Activated CD8-positive, alpha-beta memory T cell treated with anti-CD3 and anti-CD28 coated beads, Interleukin-2, amount 50 U/mL, for 48 hours (primary cell): ENCODE results near the gene SLAMF7.
"Not testable (repeated sequence)": the region's sequence is repeated elsewhere in the genome, so short reads cannot be mapped to it uniquely, and the experiment has no call there.

ENCODE experiments used
- DNase-seq: peaks from one replicate; pipeline ENCODE4 v3.0.0-alpha.2; 2020

Gene SLAMF7

DNA sequence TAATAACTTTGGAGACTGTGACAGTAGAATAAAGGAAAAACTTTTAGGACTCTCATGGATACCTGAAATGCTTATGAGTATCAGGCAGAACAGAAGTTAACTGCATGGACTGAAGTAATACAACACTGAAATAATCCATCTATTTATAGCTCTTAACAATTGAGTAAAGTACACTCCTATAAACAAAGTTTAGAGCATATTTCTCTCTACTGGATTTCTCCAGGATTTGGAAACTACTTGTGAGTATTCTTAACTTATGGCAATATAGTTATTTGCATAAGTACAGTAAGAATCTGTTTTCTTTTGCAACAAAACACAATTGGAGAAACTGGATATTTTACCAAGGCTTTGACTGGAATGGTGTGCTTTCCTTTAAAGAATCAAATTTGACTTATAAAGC lies 17.6 kb upstream of the SLAMF7 start:
- DNase-seq = no peak

DNA sequence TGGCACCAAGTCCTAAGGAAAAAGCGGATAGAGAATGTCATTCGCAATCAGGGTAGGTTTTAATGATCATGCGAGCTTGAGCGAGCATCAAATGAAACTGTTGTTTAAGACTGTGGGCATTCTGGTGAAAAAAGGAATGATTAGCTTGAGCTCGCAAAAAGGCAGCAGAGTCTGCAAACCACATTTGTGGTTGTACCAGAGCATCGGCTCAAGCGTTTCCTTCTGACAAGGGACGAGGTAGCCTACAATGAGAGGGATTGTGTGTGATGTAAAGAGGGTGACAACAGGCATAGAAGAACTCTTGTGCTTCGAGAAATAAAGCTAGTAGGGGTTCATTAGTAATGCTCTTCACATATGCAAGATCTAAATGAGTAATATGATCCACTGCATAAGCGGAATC lies 16.3 kb upstream of the SLAMF7 start:
- no peak for DNase-seq

- no peak for DNase-seq
Measured at GRCh38 chr1:160723332-160723731, 15.7 kb upstream of the SLAMF7 start.

DNA sequence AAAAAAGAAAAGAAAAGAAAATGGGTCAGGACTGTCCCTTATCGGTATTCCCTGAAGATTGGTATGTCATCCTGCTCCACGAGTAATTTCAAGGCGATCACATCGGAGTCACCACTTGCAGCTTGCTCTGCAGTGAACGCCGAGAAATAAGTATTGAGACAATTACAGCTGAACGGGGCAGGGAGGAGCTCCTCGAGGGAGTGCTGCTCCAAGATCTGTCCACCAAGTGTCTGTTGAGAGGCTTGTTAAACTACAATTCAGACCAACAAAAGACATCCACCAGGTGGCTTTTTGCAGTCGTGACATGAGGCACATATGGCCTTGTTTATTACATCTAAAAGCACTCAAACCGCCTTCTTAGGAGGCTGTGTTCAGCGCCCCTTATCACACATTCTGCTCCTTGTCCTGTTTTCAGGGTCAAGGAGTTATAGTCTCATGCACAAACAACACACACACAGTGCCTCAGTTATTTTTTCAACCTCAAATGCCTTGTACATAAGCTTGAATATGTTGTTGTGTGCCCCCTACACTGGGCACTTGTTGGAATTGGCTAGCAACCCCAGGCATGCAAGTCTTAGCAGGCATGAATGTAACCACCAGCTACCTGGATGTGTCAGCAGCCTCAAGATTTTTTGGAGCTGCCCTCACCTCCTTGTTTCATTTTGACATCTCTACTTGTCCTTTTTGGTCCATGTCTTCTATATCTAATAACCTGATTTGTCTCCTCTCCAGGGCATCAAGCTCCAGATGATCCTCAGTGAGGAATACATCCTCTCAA lies 14.4 kb upstream of the SLAMF7 start:
- DNase-seq = no peak

DNA sequence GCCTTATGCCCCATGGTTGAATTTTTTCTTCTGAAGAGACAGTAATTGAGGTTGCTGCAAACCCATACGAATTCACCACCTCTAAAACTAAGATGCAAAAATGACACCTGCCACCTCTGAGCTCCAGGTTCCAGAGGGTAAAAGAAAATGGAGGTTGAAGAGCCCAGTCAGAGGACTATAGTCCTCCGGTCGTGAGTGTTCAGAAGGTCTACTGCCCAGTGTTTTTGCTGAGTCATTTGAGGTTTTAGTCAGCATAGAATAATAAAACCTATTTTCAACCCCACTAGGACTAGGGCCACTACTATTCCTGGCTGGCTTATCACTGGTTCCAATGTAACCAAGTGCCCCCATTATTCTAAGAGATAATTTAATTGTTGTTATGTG lies 12.9 kb upstream of the SLAMF7 start:
- DNase-seq = no peak

DNA sequence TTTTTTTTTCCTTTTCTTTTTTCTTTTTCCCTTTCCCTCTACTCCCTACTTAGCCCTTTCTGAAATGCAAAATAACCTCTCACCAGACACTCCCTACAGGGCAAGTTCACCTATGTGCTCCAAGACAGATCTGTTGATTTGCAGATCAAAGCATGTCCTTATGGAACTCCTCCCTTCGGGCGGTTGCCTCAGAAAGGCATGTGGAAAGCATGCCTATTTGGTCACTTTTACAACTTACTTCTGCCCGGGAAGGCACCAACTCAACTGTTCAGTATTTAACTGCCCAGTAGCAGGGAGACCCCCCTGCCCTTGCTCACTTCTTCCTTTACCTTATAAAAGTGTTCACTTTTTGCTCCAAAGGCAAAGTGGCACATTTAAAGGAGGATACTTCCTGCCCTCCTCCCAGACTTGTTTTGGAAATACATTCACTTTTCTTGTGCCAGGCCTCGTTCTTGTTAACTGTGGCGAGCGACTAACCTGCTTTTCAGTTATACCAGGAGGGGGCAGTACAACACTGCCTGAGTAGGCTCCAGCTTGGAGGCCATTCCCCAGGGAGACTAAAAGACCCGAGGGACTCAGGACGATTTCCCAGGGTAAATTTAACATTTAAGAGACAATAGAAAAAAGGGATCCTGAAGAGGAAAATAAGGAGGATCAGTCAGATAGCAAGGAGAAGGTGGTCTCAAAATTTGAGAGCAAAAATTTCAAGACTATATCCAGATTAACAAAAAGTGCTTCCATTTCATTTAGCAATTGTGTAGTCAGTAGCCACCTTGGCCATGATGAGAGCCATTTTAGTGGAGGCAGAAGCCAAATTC lies 12.3 kb upstream of the SLAMF7 start:
- DNase-seq = no peak

DNA sequence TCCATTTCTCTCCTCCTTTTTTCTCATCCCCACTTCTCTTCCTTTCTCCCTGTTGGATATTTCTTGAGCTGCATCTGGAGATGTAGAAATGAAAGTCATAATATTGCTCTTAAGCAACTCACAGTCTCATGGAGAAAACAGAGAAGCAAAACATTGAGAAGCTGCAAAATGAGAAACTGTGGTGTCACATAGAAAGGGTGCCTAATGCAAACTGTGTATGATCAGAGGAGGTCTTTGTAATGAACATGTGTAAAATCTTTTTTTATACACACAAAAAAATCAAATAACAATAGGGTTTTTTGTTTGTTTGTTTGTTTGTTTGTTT lies 11.8 kb upstream of the SLAMF7 start:
- DNase-seq = no peak

GRCh38 chr1:160731564-160731963 lies 7.5 kb upstream of the SLAMF7 start:
- not testable (repeated sequence) for DNase-seq

GRCh38 chr1:160731990-160732389 lies 7.1 kb upstream of the SLAMF7 start:
- DNase-seq = no peak

GRCh38 chr1:160733898-160734297 lies 5.1 kb upstream of the SLAMF7 start:
- no peak for DNase-seq

- DNase-seq = no peak
Measured at GRCh38 chr1:160734301-160734700, 4.7 kb upstream of the SLAMF7 start.

DNA sequence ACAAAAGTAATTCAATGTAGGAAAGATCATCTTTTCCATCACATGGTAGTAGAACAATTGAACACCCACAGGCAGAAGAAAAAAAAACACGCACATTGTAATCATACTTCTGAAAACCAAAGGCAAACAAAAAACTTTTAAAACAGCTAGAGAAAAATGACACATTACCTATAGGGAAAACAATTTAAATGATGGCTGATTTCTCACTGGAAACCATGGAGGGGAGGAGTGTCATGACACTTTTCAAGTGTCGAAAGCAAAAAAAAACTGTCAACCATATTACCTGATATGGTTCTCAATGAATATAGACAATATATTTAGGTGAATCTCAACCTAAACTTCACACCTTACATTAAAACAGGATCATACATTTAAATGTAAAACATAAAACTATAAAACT lies 776 bp upstream of the SLAMF7 start:
- DNase-seq = no peak

- DNase-seq = no peak
Measured at GRCh38 chr1:160740133-160740688, 1.2 kb downstream of the SLAMF7 start.

GRCh38 chr1:160741092-160741501 lies 2.0 kb downstream of the SLAMF7 start:
- DNase-seq = no peak

GRCh38 chr1:160741612-160742348 lies 2.7 kb downstream of the SLAMF7 start:
- DNase-seq = no peak

GRCh38 chr1:160742428-160743127 lies 3.5 kb downstream of the SLAMF7 start:
- DNase-seq = no peak

DNA sequence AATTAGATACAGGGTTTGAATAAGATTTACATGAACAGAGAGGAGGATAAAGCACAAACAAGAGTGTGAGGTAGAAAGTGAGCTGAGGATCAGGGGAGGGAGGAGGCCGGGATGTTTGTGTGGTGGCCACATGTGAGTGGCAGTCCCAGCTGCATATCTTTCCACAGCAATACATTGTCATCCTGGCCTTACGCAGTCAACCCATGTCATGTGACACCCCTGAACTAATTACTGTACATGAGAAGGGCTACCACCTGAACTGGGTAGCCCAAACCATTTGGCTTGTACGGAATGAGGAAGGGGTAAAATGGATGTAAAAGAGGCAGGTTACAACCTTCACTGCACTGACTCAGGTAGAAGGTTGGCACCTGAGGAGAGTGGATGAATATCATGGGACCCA lies 4.2 kb downstream of the SLAMF7 start:
- no peak for DNase-seq

GRCh38 chr1:160744199-160744851 lies 5.3 kb downstream of the SLAMF7 start:
- no peak for DNase-seq

GRCh38 chr1:160744852-160745520 lies 5.9 kb downstream of the SLAMF7 start:
- DNase-seq = no peak

- no peak for DNase-seq
Measured at GRCh38 chr1:160745551-160745950, 6.5 kb downstream of the SLAMF7 start.

- no peak for DNase-seq
Measured at GRCh38 chr1:160746836-160747500, 7.9 kb downstream of the SLAMF7 start.
